ENCODE data around the gene CFAP61. TPM values are rescaled to one million over a fixed set of nuclear protein-coding genes. Genes with fewer than 3 reads are reported as not detected.

The CFAP61 gene
- total RNA-seq, 1 experiment from 2014 or later, result 0.61 TPM

- no peak for ATAC-seq
Observed at GRCh38 chr20:20051767-20052073, 612 bp upstream of the CFAP61 start.

GRCh38 chr20:20060234-20060998 lies 8.1 kb downstream of the CFAP61 start:
- no peak overlapping the region for H3K4me3 Mint-ChIP-seq
- no peaks in the 10 kb centered on the region for H3K36me3 Mint-ChIP-seq
- no peak for ATAC-seq
- no peak overlapping the region for H3K27ac Mint-ChIP-seq
- H3K4me1 Mint-ChIP-seq, result peaks cover 6% of the 10 kb centered on the region
- peaks cover 2% of the 10 kb centered on the region; the same call in 1 of the 2 replicates for H3K27me3 Mint-ChIP-seq (ENCODE audit: low read depth)
- ChIA-PET CTCF (no interaction called here), POLR2A (no interaction called here)
- no peak for DNase-seq (ENCODE audit: low spot score)
- H3K9me3 Mint-ChIP-seq, result no peaks in the 10 kb centered on the region
- TF ChIP-seq ATF1 (CRISPR knock-in tag; IDR thresholded peaks at IDR 0.05) (no peak), GTF2I (CRISPR knock-in tag; conservative IDR thresholded peaks at IDR 0.05) (no peak), ZNF423 (CRISPR knock-in tag; IDR thresholded peaks at IDR 0.05) (no peak), TP53 (CRISPR knock-in tag; IDR thresholded peaks at IDR 0.05) (no peak), PREB (CRISPR knock-in tag; IDR thresholded peaks at IDR 0.05; ENCODE audit: borderline replicate concordance) (no peak), ZNF281 (CRISPR knock-in tag; IDR thresholded peaks at IDR 0.05) (no peak), STAT6 (CRISPR knock-in tag; conservative IDR thresholded peaks at IDR 0.05; ENCODE audit: low read depth) (no peak), RELA (CRISPR knock-in tag; IDR thresholded peaks at IDR 0.05; ENCODE audit: borderline replicate concordance) (no peak), NR1H2 (CRISPR knock-in tag; IDR thresholded peaks at IDR 0.05) (no peak)

More at GRCh38 chr20:20051767-20052073, 612 bp upstream of the CFAP61 start:
- Mint-ChIP-seq H3K36me3 (peaks cover 35% of the 10 kb centered on the region), H3K27me3 (ENCODE audit: low read depth) (no peaks in the 10 kb centered on the region), H3K4me1 (peaks cover 2% of the 10 kb centered on the region; the same call in 1 of the 2 replicates), H3K4me3 (peak overlapping the region; percentile 98), H3K9me3 (no peaks in the 10 kb centered on the region), H3K27ac (peak overlapping the region; percentile 99)
- no peak for DNase-seq (ENCODE audit: low spot score)
- TF ChIP-seq ZSCAN18 (CRISPR knock-in tag; IDR thresholded peaks at IDR 0.05), result no peak
- TF ChIP-seq ZNF425 (CRISPR knock-in tag; conservative IDR thresholded peaks at IDR 0.05), result no peak
- no peak for TF ChIP-seq ZBTB21 (CRISPR knock-in tag; IDR thresholded peaks at IDR 0.05; ENCODE audit: borderline replicate concordance)
- TF ChIP-seq HMGXB4 (CRISPR knock-in tag; IDR thresholded peaks at IDR 0.05), result no peak
- no peak for TF ChIP-seq ETV6 (CRISPR knock-in tag; IDR thresholded peaks at IDR 0.05)
- no peak for TF ChIP-seq ZMAT4 (CRISPR knock-in tag; IDR thresholded peaks at IDR 0.05)
- TF ChIP-seq EMX1 (CRISPR knock-in tag; IDR thresholded peaks at IDR 0.05), result no peak
- ChIA-PET CTCF (interaction anchor here (1.3 to 2.8 kb wide), 3 partner anchors 34 to 542 kb away, joined by 5 to 20 read pairs (median 6); partner anchors contain the start of gene NAA20), POLR2A (interaction anchor here (1.8 kb wide), 1 partner anchor 35 kb away, joined by 8 read pairs; the partner anchor contains the start of gene NAA20)
